Activated T-cell treated with anti-CD3 and anti-CD28 coated beads, Interleukin-2, amount 50 U/mL, for 48 hours (primary cell): Measurements from ENCODE around the gene GFM1.

Experiments used
- DNase-seq, 2 experiments: peaks; one replicate each; pipeline ENCODE4 v3.0.0-alpha.2; 2020

The GFM1 gene

DNA sequence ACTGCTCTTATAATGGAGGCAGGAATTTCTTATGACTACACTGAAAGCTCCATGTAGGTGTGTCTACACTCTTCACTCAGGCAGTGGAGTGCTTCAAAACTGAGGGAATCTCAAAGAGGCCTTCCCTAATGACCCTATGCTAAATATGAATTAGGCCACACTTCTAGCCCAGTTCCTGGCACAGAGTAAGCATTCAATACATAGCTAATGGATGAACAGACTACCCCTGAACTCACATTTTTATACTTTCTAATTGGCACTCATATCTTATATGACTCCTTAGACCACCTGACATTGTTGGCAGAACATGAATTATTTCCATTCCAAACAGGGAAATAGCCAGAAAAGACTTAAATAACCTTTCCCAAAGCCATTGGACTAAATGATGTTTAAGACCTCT is 84.5 kb downstream of the GFM1 start:
- DNase-seq = no peak

DNA sequence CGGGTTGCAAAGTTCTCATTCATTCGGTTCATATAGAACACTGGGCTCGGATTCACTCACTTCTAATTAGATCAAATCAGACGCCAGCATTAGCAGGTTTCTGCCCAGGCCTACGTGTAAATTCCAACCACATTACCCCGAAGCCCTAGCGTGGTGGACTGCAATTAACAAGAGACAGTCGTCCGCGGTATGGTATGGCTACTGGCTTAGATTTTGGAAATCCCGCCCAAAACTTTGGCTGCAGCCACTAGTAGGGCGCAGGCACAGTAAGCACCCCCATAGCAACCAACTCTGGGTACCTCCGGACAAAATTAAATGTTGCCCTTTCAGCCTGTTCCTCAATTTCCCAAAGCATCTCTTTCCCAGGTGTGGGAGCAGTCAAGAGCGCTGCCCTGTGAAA is 87.2 kb downstream of the GFM1 start:
- DNase-seq = no peak

DNA sequence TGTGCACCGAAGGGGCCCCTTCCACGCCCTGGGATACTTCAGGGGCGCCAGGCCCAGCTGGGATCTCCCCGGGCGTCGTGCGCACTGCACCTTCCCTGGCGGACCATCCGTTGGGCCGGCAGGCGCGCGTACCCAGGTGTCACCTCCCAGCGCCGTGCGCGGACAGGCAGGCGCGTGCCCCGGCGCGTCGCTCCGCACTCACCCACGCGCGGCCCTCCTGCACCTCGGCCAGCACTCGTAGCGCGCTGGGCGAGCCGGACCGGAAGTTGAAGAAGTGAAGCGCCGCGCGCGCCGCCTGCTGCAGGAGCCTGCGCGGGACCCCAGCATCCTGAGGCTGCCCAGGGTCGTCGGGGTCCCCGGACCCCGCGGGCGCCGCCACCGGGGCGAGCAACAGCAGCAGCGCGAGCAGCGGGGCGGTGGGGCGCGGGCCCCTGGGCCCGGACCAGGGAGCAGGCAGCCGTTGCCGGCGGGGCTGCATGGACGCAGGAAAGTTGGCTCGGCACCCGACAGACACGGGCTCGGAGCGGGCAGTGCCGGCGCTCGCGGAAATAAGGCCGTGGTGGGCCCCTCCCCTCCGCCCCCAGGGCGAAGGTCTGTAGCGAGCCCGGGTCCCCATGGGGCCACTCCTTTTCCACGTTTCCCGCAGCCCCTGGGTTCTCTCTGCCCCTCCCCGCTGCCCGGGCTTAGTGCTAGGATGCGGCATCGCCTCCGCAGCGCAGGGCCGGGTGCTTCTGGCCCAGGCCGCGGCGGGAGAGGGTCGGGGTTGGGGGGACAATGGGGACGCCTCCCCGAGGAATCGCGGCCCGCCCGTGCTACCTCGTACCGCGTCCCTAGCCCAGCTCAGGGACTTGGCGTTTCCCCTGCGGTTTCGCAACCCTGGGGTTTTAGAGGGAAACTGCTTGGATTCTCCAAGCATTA is 87.9 kb downstream of the GFM1 start, which contains the start of gene RARRES1:
Gene RARRES1 (minus strand): TSS at position 520 of the 918 bp plus-strand sequence. CDS start 42 bp downstream, at position 478.
- peak; percentile 48 to 68 for DNase-seq

DNA sequence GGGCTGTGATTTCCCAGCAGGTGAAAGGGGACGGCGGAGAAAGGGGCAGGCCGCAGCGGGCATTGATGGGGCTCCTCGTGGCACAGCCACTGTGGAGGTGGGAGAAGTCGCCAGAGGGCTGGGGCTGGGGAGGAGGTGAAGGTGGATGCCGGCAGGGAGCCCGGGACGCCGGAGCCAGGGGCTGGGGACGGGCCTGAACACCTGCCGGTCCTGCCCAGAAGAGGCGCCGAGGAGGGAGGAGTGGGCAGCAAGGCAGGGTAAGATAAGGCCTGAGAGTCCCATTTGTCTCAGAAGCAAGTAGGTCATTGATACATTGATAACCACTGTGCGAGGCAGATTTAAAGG is 88.5 kb downstream of the GFM1 start:
- no peak for DNase-seq

DNA sequence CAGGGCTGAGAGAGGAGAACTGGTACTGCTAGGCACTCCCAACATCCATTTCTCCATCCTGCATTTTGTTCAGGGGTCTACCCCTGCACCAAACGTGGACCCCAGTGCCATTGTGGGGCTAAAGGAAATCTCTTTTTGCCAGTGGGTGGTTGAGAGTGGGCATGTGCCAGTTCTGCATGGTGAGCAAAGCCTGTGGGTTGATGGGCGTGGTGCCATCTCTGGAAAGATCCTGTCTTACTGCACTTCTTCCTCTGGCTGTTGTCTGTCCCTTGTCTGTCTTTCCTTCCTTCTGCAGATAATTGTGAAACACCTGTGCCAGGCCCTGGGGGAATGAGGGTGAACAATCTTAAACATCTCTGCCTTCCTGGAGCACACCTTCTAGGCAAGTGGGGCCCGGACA is 89.3 kb downstream of the GFM1 start:
- no peak for DNase-seq

DNA sequence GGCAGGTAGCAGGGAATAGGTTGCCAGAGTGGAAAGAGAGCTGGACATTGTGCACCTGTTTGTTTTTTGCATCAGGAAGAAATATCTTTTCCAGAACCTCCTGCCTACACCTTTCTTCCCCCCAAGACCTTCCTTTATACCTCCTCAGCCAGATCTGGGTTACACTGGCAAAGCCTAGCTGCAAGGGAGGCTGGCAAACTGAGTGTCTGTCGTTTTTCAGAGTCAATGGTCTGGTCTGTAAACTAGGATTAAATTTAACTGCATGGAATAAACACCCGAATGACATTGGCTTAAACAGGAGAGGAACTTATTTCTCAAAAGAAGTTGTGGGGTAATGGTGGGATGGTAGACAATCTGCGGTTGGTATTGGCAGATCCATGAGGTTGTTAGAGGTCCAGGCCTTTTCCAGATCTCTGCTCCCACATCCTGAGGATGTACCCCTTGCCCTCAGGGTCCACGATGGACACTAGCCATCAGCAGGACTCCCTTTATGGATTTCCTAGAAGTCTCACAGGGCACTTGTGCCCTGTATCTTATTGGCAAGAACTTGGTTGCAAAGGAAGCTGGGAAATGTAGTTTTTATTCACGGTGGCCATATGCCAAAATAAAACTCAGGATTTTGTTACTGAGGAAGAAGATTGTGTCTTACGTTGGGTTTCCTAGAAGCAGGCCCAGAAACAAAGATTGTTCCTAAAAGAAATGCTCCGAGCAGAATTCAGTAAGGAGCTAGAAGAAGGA is 91.1 kb downstream of the GFM1 start:
- DNase-seq = no peak

DNA sequence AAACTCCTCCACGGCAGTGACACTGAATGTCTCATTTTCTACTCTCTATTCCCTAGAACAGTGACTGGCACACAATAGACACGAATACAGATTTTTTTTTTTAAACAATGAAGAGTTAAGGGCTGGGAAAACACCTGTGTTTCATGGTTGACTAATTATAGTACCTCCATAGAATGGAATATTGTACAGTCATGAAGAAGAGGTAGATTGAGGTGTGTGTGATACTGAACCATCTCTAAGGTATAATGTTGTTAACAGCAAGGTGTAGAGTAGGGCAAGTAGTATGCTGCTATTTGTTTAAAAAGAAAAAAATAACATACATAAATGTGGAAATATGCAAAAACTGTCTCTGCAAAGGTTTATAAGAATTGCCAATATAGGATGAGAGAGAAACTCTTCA is 93.1 kb downstream of the GFM1 start:
- DNase-seq = no peak

DNA sequence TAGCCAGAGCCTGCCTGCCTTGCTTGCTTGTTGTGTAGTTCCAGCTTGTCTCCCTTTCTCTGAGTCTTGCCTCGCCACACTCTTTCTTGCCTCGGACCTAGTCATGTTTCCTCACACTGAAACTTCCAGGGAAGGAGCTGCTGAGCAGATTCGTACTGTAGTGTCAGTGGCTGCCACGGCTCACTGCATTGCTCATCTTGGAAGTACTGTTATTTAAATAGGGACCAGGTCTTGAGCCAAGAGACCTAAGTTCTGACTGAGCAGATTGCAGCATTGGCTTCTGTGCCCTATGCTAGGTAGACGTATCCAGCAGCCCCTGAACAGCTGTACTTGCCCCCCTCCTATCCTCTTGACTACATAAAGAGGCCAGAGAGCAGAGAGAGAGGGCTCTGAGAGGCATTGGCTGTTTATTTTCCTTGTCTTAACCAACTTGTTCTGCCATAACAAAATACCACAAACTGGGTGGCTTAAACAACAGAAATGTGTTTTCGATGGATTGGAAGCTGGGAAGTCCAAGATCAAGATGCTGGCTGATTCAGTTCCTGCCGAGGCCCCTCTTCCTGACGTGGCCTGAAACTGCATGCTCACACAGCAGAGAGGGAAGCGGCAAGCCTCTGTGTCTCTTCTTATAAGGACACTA is 93.8 kb downstream of the GFM1 start:
- no peak for DNase-seq

DNA sequence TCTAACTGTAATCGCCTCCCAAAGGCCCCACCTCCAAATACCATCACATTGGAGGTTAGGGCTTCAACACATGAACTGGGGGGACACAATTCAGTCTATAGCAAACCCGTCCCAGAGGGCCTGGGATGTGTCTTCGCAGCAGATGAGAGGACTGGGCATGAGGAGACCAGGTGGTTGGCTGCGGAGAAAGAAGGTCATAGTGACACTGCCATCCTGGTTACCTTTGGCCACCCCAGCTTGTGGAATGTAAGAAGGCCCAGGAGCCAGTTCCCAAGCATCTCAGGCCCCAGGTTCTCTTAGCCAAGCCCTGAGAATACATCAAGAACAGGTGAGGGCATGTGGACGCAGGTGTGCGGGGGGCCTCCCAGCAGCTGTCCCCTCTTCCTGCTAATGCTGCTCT is 94.3 kb downstream of the GFM1 start:
- DNase-seq = no peak

DNA sequence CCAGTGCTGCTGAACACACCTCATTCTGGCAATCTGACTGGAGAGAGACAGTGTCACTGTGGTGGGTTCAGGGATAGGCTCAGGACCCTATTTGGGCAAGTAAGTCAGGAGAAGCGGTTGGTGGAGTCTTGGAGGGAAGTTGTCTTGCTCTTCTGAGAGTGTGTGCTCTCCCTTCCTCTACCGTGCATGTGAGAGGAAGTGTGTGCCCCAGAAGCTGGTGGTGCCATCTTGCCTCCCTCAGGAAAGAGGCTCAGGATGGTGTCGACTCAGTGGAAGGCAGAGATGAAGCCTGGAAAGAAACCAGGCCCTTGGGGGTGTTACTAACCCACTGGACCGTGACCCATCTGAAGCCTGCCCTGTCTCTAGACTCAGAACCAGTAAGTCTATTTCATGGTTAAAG is 94.8 kb downstream of the GFM1 start:
- DNase-seq = no peak

DNA sequence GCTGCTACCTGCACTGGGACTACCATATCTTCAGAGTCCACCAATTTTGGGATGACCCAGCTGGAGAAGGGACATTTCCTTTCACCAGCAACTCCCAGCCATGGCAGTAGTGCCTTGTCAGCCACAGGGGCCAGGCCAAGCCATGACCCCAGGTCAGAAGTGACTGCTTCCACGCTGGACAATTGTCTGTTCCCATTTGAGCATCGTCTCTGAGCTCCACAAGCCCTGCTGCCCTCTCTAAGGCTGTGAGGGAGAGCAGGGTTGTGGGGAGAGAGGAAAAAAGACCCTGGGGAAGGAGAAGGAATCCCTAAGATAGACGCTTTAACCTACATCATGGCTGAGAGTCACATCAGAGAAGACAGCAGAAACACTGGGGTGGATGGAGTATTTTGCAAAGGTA is 95.3 kb downstream of the GFM1 start:
- no peak for DNase-seq
